Naive thymus-derived CD4-positive, alpha-beta T cell (primary cell): ENCODE measurements around the gene GUK1. TPM values are rescaled to one million over a fixed set of nuclear protein-coding genes. Genes with fewer than 3 reads are reported as not detected.

Experiments used
- ATAC-seq: fragments of 150-1000 bp; cut with Tn5 transposase; 2 replicates; pipeline ENCODE4 v1.10.0; 2021; ENCODE audit warnings: mild to moderate bottlenecking, moderate library complexity
- CTCF ChIA-PET: fragments of 350-600 bp; sonication (Branson Sonifier 250); formaldehyde crosslinking; loops from one replicate; lab custom pipeline; 2021; ENCODE audit warnings: antibody characterized with exemption; lab: Charles Lee
- POLR2A ChIA-PET: fragments of 350-600 bp; sonication (Branson Sonifier 250); formaldehyde crosslinking; loops from one replicate; lab custom pipeline; 2021; ENCODE audit warnings: antibody characterized with exemption, inconsistent platforms; lab: Charles Lee
- DNase-seq, 9 donors: peaks; one replicate each; pipeline versions ENCODE4 v3.0.0 to v3.0.0-alpha.2; 2020 to 2022; ENCODE audit warnings: mixed read lengths in 1 of 9
- H3K27ac ChIP-seq: one replicate; pipeline ENCODE4 v1.7.0; 2013; ENCODE audit warnings: mild to moderate bottlenecking, low read depth, low read length, moderate library complexity
- H3K27me3 ChIP-seq, 2 donors: one replicate each; pipeline ENCODE4 v1.7.0; 2013; ENCODE audit warnings: low read length in 2 of 2, mild to moderate bottlenecking in 2 of 2, moderate library complexity in 2 of 2; ENCODE audit not compliant: control insufficient read depth in 2 of 2, insufficient read depth in 2 of 2
- H3K36me3 ChIP-seq, 3 experiments: 1 replicate in 2 of 3; 2 replicates in 1 of 3; pipeline ENCODE4 v1.7.0; 2013; ENCODE audit warnings: low read length in 3 of 3, mild to moderate bottlenecking in 3 of 3, moderate library complexity in 1 of 3; ENCODE audit not compliant: insufficient read depth in 3 of 3, control insufficient read depth in 2 of 3
- H3K4me1 ChIP-seq, 2 donors: one replicate each; pipeline ENCODE4 v1.7.0; 2013; ENCODE audit warnings: low read length in 2 of 2, mild to moderate bottlenecking in 2 of 2, moderate library complexity in 1 of 2; ENCODE audit not compliant: control insufficient read depth in 2 of 2, insufficient read depth in 2 of 2
- H3K4me3 ChIP-seq: 2 replicates; pipeline ENCODE4 v1.7.0; 2013; ENCODE audit warnings: mild to moderate bottlenecking, low read length
- H3K9me3 ChIP-seq, 3 experiments: 1 replicate in 2 of 3; 2 replicates in 1 of 3; pipeline ENCODE4 v1.7.0; 2013; ENCODE audit warnings: low read length in 3 of 3; ENCODE audit not compliant: control insufficient read depth in 2 of 3
- H3K27ac Mint-ChIP-seq, 9 donors: one replicate each; pipeline ENCODE4 v1.8.0; 2020 to 2022; ENCODE audit warnings: mixed read lengths in 9 of 9, mild to moderate bottlenecking in 8 of 9, moderate library complexity in 5 of 9, inconsistent platforms in 2 of 9
- H3K27me3 Mint-ChIP-seq, 5 donors: one replicate each; pipeline ENCODE4 v1.8.0; 2021 to 2022; ENCODE audit warnings: mixed read lengths in 5 of 5, mild to moderate bottlenecking in 1 of 5
- H3K36me3 Mint-ChIP-seq, 5 donors: one replicate each; pipeline ENCODE4 v1.8.0; 2020 to 2022; ENCODE audit warnings: mixed read lengths in 5 of 5, mild to moderate bottlenecking in 3 of 5, inconsistent platforms in 1 of 5
- H3K4me1 Mint-ChIP-seq, 7 donors: one replicate each; pipeline ENCODE4 v1.8.0; 2020 to 2022; ENCODE audit warnings: mixed read lengths in 7 of 7, mild to moderate bottlenecking in 3 of 7, inconsistent platforms in 1 of 7
- H3K4me3 Mint-ChIP-seq, 10 donors: one replicate each; pipeline ENCODE4 v1.8.0; 2020 to 2022; ENCODE audit warnings: mild to moderate bottlenecking in 10 of 10, mixed read lengths in 10 of 10, moderate library complexity in 6 of 10, inconsistent platforms in 2 of 10
- H3K9me3 Mint-ChIP-seq, 11 donors: one replicate each; pipeline ENCODE4 v1.8.0; 2020 to 2022; ENCODE audit warnings: mixed read lengths in 11 of 11, mild to moderate bottlenecking in 4 of 11, inconsistent platforms in 1 of 11, moderate library complexity in 1 of 11
- intact Hi-C, 2 donors: fragments of 100-400 bp; cut with micrococcal nuclease; formaldehyde crosslinking; loops; one replicate each; pipeline ENCODE4 v1.15.1; 2023
- polyA plus RNA-seq, 2 donors: library from polyadenylated mRNA; unstranded; fragments of 300-500 nt; fragmentation: Illumina TruSeq; gene quantifications; one replicate each; pipeline ENCODE4 v1.2.3, GENCODE V29; 2021
- total RNA-seq, 6 experiments: library from RNA in 5 of 6; stranded (reverse) in 5 of 6; gene quantifications; 1 replicate in 5 of 6; 2 replicates in 1 of 6; pipeline ENCODE4 v1.2.3 and lab custom pipeline; 2021 to 2026

The GUK1 gene
- total and polyA plus RNA-seq, 7 experiments from 2014 or later: 145 to 315 (median 279) TPM

DNA sequence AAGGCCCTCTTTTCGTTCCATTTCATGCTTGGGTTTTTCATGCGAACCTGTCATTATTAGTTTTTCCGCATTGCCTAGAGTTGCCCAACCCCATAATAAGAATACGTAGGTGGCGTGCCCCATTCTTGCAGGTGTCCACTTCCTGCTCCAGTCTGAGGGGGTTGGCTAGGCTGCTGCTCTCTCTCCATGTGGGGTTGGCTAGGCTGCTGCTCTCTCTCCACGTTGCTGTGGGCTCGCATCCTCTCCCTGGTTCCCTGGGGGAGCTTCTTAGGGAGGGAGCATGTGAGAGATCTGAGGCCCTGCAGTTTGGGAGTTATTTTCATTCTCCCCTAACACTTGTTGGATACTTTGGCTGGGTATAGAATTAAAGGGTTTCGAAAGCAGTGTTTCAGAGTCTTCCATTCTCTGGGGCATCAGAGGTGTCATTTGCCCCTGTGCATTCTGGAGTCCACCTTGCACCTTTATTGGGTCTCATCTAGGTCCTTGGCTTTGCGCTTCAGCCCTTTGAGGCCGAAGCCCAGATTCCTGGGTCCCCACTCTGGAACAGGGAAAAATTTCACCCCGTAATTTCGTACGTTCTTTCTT, 45.6 kb upstream of the GUK1 start:
- peaks cover 6 to 51% (median 8%) of the 10 kb centered on the region in 3 experiments for H3K36me3 ChIP-seq

DNA sequence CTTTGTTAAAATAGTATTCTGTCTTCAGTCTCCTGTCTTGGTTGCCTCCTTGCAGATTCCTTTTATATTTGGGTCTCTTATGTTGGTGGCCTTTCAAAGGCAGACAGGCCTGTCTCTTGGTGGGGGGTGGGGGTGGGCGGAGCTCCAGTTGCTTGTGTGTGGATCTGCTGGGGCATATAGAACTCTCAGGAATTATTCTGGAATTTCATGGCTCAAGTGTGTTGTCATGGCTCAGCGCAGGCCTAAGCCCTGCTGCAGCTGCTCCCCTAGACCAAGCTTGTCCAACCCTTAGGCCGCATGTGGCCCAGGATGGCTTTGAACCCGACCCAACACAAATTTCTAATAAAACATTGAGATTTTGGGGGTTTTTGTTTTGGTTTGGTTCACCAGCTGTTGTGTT, 44.9 kb upstream of the GUK1 start:
- Histone ChIP-seq H3K9me3 (peaks cover 0 to 13% (median 0%) of the 10 kb centered on the region in 3 experiments), H3K4me3 (no peak overlapping the region), H3K4me1 (peaks cover 25 to 31% of the 10 kb centered on the region in 2 donors), H3K36me3 (peaks cover 6 to 57% (median 8%) of the 10 kb centered on the region in 3 experiments), H3K27me3 (no peaks in the 10 kb centered on the region), H3K27ac (peak overlapping the region; percentile 2)
- ATAC-seq (no peak), DNase-seq (no peak)
- Mint-ChIP-seq H3K36me3 (peaks cover 6 to 50% (median 25%) of the 10 kb centered on the region in 5 donors), H3K4me1 (peaks cover 27 to 57% (median 50%) of the 10 kb centered on the region in 7 donors), H3K4me3 (peak overlapping the region in 3 of 10 donors; percentile 8 to 41 (median 24)), H3K27me3 (no peaks in the 10 kb centered on the region), H3K27ac (peak overlapping the region in 6 of 9 donors; percentile 8 to 87 (median 62)), H3K9me3 (peaks cover 0 to 19% (median 8%) of the 10 kb centered on the region in 11 donors)
- POLR2A ChIA-PET: interaction anchor here (0.7 to 1.9 kb wide), 5 partner anchors 8 to 302 kb away, joined by 3 to 5 read pairs (median 3); partner anchors contain the start of gene ARF1
- CTCF ChIA-PET: no interaction called here
- intact Hi-C loops: no loop called here

More for the DNA sequence above, 45.6 kb upstream of the GUK1 start:
- H3K4me1 Mint-ChIP-seq: peaks cover 33 to 63% (median 57%) of the 10 kb centered on the region in 7 donors
- Histone ChIP-seq H3K4me3 (no peak overlapping the region), H3K27me3 (no peaks in the 10 kb centered on the region), H3K9me3 (peaks cover 0 to 13% (median 0%) of the 10 kb centered on the region in 3 experiments), H3K27ac (no peak overlapping the region), H3K4me1 (peaks cover 31 to 38% of the 10 kb centered on the region in 2 donors)
- ChIA-PET CTCF (no interaction called here), POLR2A (interaction anchor here (0.7 to 1.9 kb wide), 3 partner anchors 7 to 11 kb away, joined by 3 to 5 read pairs (median 3); no protein-coding TSS in a partner anchor)
- H3K9me3 Mint-ChIP-seq: peaks cover 0 to 19% (median 8%) of the 10 kb centered on the region in 11 donors
- no peaks in the 10 kb centered on the region for H3K27me3 Mint-ChIP-seq
- DNase-seq (no peak), ATAC-seq (no peak)
- peak overlapping the region in 3 of 10 donors; percentile 14 to 41 (median 19) for H3K4me3 Mint-ChIP-seq
- H3K36me3 Mint-ChIP-seq: peaks cover 6 to 53% (median 25%) of the 10 kb centered on the region in 5 donors
- intact Hi-C loops: no loop called here
- H3K27ac Mint-ChIP-seq: peak overlapping the region in 6 of 9 donors; percentile 25 to 79 (median 41)

GRCh38 chr1:228095938-228096337, 44.1 kb upstream of the GUK1 start:
- ChIA-PET POLR2A (interaction anchor here (1.1 to 1.9 kb wide), 2 partner anchors 9 to 14 kb away, joined by 3 to 5 read pairs; partner anchors contain the start of gene ARF1), CTCF (no interaction called here)
- Histone ChIP-seq H3K36me3 (peaks cover 6 to 65% (median 11%) of the 10 kb centered on the region in 3 experiments), H3K27me3 (no peaks in the 10 kb centered on the region), H3K9me3 (peaks cover 0 to 13% (median 0%) of the 10 kb centered on the region in 3 experiments), H3K27ac (no peak overlapping the region), H3K4me1 (peaks cover 17 to 23% of the 10 kb centered on the region in 2 donors), H3K4me3 (no peak overlapping the region)
- Mint-ChIP-seq H3K4me1 (peaks cover 21 to 50% (median 43%) of the 10 kb centered on the region in 7 donors), H3K27ac (peak overlapping the region in 4 of 9 donors; percentile 42 to 87 (median 69)), H3K4me3 (peak overlapping the region in 3 of 10 donors; percentile 4 to 41 (median 24)), H3K36me3 (peaks cover 6 to 50% (median 25%) of the 10 kb centered on the region in 5 donors), H3K9me3 (peaks cover 0 to 19% (median 8%) of the 10 kb centered on the region in 11 donors), H3K27me3 (no peaks in the 10 kb centered on the region)
- no peak for ATAC-seq
- intact Hi-C loops: no loop called here
- DNase-seq: no peak

DNA sequence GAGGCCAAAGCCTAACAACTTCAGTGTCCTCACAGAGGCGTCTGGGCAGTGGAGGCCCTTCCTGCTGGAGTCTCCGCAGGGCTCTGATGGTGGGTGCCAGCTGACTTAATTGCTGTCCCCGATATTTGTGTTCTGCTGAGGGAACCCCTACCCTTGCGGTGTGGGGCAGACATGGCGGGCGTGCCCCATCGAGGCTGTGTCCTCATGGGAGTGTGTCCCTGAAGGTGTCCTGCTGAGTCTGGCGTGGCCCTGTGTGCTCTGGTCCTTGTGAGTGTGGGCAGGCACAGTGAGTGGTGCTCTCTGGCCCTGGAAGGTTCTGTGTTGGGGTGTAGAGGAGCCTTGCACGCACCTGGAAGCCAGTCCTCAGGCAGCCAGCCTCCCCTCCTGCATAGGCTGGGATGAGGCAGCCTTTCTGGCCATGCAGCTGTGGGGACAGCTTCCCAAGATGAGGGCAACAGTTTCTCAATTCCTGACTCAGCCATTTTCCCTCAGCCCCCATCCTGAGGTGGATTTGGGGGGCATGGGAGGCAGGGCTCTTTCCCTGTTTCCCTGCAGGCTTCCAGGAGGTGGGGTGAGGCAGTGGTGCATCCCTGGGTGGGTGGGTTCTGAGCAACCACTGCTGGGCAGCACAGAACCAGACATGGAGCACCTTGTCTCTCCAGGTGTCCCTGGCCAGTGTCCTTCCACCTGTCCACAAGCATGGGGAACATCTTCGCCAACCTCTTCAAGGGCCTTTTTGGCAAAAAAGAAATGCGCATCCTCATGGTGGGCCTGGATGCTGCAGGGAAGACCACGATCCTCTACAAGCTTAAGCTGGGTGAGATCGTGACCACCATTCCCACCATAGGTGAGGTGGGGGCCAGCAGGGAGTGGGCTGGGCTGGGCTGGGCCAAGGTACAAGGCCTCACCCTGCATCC, 43.4 kb upstream of the GUK1 start:
- H3K4me3 ChIP-seq: no peak overlapping the region
- H3K4me1 ChIP-seq: peaks cover 14 to 21% of the 10 kb centered on the region in 2 donors
- peaks cover 0 to 13% (median 0%) of the 10 kb centered on the region in 3 experiments for H3K9me3 ChIP-seq
- Mint-ChIP-seq H3K4me1 (peaks cover 18 to 50% (median 42%) of the 10 kb centered on the region in 7 donors), H3K4me3 (no peak overlapping the region), H3K9me3 (peaks cover 0 to 19% (median 8%) of the 10 kb centered on the region in 11 donors), H3K27ac (peak overlapping the region in 1 of 9 donors; percentile 67), H3K36me3 (peaks cover 6 to 43% (median 25%) of the 10 kb centered on the region in 5 donors), H3K27me3 (no peaks in the 10 kb centered on the region)
- POLR2A ChIA-PET: interaction anchor here (1.9 to 2.2 kb wide), 3 partner anchors 9 to 13 kb away, joined by 5 to 10 read pairs (median 8); partner anchors contain the start of genes ARF1 and MRPL55
- H3K36me3 ChIP-seq: peaks cover 6 to 65% (median 11%) of the 10 kb centered on the region in 3 experiments
- DNase-seq (no peak), ATAC-seq (no peak)
- CTCF ChIA-PET: no interaction called here
- H3K27me3 ChIP-seq: no peaks in the 10 kb centered on the region
- intact Hi-C loops: no loop called here
- no peak overlapping the region for H3K27ac ChIP-seq

DNA sequence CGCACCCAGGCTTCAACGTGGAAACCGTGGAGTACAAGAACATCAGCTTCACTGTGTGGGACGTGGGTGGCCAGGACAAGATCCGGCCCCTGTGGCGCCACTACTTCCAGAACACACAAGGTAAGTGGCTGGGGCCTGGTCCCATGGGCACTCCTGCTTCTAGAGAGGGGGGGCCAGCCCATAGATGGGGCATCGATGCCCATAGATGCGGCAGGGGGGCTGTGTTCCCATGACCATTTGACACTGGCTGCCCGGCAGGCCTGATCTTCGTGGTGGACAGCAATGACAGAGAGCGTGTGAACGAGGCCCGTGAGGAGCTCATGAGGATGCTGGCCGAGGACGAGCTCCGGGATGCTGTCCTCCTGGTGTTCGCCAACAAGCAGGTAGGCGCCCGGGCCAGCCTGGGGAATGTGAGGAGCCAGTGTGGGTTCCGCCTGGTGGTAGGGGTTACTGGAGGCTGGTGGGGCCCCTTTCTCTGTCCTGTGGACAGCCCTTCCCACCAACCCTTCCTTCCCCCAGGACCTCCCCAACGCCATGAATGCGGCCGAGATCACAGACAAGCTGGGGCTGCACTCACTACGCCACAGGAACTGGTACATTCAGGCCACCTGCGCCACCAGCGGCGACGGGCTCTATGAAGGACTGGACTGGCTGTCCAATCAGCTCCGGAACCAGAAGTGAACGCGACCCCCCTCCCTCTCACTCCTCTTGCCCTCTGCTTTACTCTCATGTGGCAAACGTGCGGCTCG, 42.6 kb upstream of the GUK1 start:
- CTCF ChIA-PET: no interaction called here
- POLR2A ChIA-PET: interaction anchor here (2.0 to 2.2 kb wide), 2 partner anchors 11 to 14 kb away, joined by 8 to 10 read pairs; partner anchors contain the start of genes ARF1 and MRPL55
- ATAC-seq: no peak
- peaks cover 18 to 41% (median 34%) of the 10 kb centered on the region in 7 donors for H3K4me1 Mint-ChIP-seq
- intact Hi-C loops: no loop called here
- H3K36me3 Mint-ChIP-seq: peaks cover 6 to 36% (median 25%) of the 10 kb centered on the region in 5 donors
- H3K27ac Mint-ChIP-seq: peak overlapping the region in 3 of 9 donors; percentile 26 to 86 (median 81)
- H3K27me3 Mint-ChIP-seq: no peaks in the 10 kb centered on the region
- Histone ChIP-seq H3K36me3 (peaks cover 6 to 65% (median 11%) of the 10 kb centered on the region in 3 experiments), H3K4me1 (peaks cover 12 to 19% of the 10 kb centered on the region in 2 donors), H3K27ac (no peak overlapping the region), H3K27me3 (no peaks in the 10 kb centered on the region), H3K9me3 (peaks cover 0 to 13% (median 0%) of the 10 kb centered on the region in 3 experiments), H3K4me3 (no peak overlapping the region)
- no peak for DNase-seq
- H3K4me3 Mint-ChIP-seq: no peak overlapping the region
- peaks cover 0 to 19% (median 8%) of the 10 kb centered on the region in 11 donors for H3K9me3 Mint-ChIP-seq
